ENCODE results near the gene RPLP2.

Gene RPLP2

GRCh38 chr11:850775-851763, 41.3 kb downstream of the RPLP2 start:
- DNase-seq (ENCODE audit: low spot score): no peak

DNA sequence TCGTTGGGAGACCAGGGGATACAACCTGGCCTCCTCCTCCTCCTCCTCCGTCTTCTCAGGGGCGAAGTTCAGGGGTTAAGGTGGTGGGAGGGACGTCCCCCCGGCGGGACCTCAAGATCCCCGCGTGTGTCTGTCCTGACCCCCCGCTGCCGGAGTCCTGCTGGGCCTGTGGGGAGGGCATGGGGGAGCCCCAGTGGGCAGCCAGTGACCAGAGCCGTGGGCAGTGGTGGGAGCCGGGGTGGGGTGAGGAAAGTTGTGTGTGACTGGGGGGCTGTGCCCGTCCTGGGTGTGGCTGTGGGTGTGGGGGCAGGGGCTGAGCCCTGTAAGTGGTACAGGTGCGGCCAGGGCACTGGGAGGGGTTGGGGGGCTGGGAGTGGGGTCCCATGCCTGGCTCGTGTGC, 43.0 kb downstream of the RPLP2 start:
- DNase-seq (ENCODE audit: low spot score): no peak

DNA sequence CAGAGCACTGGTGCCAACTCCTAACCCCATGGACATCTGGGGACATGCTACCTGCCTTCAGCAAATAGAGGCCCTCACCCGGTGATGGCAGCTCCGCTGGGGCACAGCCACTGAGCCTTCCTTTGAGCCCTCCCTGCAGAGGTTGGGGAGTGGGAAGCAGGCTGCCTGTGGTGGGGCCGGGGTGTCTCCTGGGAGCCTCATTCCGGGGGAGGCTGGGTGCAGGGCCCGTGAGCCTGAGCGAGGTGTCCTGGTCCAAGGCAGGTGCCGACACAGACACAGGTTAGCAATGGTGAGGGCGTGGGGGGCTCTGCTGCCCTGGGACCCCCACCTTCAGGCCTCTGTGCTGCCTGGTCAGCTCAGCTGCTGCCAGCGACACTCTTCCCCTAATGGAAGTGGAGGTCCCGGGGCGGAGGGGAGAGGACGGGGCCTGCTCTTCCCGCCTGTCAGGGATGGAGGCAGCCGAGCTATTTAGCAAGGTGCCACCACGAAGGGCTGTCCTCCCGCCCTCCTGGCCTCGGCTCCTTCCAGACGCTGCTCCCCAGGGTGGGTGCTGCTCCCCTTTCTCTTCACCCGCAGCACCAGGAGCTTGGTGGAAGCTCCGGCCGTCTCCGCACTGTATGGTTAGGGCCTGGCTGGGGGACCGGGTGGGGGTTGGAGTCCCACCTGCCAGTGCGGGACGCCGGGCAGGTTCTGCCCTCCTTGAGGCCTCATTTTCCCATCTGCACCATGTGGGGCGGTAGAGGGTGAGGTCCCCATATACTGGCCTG, 44.1 kb downstream of the RPLP2 start:
- DNase-seq (ENCODE audit: low spot score): no peak

- DNase-seq (ENCODE audit: low spot score): no peak
Observed at GRCh38 chr11:854601-855329, 45.0 kb downstream of the RPLP2 start.

GRCh38 chr11:855330-855674, 45.5 kb downstream of the RPLP2 start:
- DNase-seq (ENCODE audit: low spot score): no peak

DNA sequence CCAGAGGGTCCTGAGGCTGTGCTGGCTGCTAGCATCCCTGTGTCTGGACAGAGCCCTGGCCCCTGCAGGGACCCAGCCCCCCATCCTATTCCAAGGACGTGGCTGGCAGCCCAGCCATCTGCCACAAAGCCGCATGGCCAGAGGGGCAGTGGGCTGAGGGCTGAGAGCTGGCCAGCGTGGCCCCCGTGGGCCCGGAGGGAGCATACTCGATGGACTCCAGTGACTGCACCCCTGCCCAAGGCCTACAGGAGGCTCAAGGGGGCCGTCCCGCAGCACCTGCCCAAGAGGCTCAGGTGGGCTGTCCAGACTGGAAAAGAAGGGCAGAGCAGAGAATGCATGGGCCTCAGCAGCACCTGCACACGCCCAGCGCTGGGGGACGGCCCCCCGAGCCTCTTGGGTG, 46.0 kb downstream of the RPLP2 start:
- no peak for DNase-seq (ENCODE audit: low spot score)

GRCh38 chr11:856397-856796, 46.6 kb downstream of the RPLP2 start:
- no peak for DNase-seq (ENCODE audit: low spot score)

DNA sequence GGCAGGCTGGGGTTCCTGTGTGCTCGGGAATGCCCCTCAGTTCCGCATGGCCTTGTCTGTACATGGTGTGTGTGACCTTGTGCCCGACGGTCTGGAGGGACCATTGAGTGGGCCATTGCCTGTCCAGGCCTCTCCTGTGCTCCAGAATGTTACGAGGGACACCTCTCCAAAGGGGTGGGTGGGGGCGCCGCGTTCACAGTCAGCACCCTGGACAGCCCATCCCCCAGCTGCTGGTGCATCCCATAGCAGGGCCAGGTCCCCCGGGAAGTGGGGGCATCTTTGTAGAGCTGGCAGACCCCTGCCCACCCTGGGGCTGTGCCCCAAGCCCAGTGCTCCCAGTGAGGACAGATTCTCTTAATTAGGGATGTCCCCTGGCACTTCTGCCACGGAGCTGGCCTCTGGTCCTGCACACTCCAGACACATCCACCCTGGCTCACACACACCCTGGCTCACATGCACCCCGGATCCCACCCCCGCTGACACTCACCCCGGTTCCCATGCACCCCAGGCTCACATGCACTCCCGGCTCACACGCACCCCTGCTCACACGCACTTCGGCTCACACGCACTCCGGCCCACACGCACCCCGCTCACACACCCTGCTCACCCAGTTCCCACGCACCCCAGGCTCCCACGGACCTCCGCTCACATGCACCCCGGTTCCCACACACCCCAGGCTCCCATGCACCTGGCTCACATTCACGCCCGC, 48.4 kb downstream of the RPLP2 start:
- no peak for DNase-seq (ENCODE audit: low spot score)

GRCh38 chr11:858762-859339, 49.1 kb downstream of the RPLP2 start:
- no peak for DNase-seq (ENCODE audit: low spot score)

GRCh38 chr11:859394-860131, 49.8 kb downstream of the RPLP2 start:
- no peak for DNase-seq (ENCODE audit: low spot score)

- DNase-seq (ENCODE audit: low spot score): no peak
Observed at GRCh38 chr11:860234-861104, 50.7 kb downstream of the RPLP2 start.

DNA sequence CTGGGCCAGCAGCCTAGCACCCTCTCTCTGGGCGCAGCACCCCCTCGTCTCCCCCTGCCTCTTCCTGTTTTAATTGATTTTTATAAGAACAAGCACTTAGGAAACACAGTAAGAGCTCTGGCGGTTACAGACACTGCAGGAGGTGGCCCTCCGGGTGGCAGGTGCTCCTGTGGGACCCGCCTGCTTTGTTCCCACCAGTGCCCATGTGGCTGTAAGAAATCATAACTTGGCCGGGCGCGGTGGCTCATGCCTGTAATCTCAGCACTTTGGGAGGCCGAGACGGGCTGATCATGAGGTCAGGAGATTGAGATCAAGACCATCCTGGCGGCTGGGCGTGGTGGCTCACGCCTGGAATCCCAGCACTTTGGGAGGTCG, 51.3 kb downstream of the RPLP2 start:
- DNase-seq (ENCODE audit: low spot score): no peak

- no peak for DNase-seq (ENCODE audit: low spot score)
Observed at GRCh38 chr11:862081-862661, 52.4 kb downstream of the RPLP2 start.

Data from LoVo (cell line).